HCT116 (cell line): ENCODE data around the gene LTV1. TPM values are rescaled to one million over a fixed set of nuclear protein-coding genes. Genes with fewer than 3 reads are reported as not detected.

Experiments
- ATAC-seq: fragments of 200-7000 bp; cut with Tn5 transposase; 2 replicates; pipeline ENCODE4 v1.9.1; 2020; ENCODE audit warnings: mild to moderate bottlenecking, moderate library complexity
- BruUV-seq: library from RNA; stranded (reverse); fragments of 400-500 nt; replicated peaks from 2 replicates; lab custom pipeline; 2021; lab: Mats Ljungman, UMichigan
- CTCF ChIA-PET: fragments of 300-600 bp; sonication (Branson Sonifier 250); formaldehyde crosslinking; loops from one replicate; lab custom pipeline; 2021; ENCODE audit warnings: antibody characterized with exemption; lab: Charles Lee
- POLR2A ChIA-PET: fragments of 300-600, 350-600 bp; sonication (Branson Sonifier 250); formaldehyde crosslinking; loops from one replicate; lab custom pipeline; 2021; ENCODE audit warnings: antibody characterized with exemption; lab: Charles Lee
- RAD21 ChIA-PET, 2 experiments: fragments of 300-600 bp; sonication (Branson Sonifier 250); formaldehyde crosslinking; loops; one replicate each; lab custom pipeline; 2023; ENCODE audit warnings: low total read pairs in 2 of 2; ENCODE audit not compliant: uncharacterized antibody in 2 of 2, unreplicated experiment in 2 of 2, low non-redundant PET in 1 of 2; lab: Charles Lee
- DNase-seq: peaks from one replicate; pipeline ENCODE4 v3.0.0-alpha.2; 2010; ENCODE audit warnings: low read depth, low spot score
- H2AFZ ChIP-seq: fragments of 200-600 bp; shearing (Covaris generic), sonication (generic); 2 replicates; pipeline ENCODE4 v1.6.1; 2017; ENCODE audit warnings: low read depth, mixed run types, mixed read lengths, antibody characterized with exemption, low read length; ENCODE audit not compliant: poor library complexity, severe bottlenecking
- H3K27ac ChIP-seq: 2 replicates; pipeline ENCODE4 v1.5.1; 2012; ENCODE audit warnings: low read depth, low read length
- H3K27me3 ChIP-seq: fragments of 200-600 bp; sonication (generic); 2 replicates; pipeline ENCODE4 v1.6.1; 2016; ENCODE audit warnings: mixed run types, low read length, mixed read lengths; ENCODE audit not compliant: insufficient read depth
- H3K36me3 ChIP-seq, 2 experiments: fragments of 200-500 bp in 1 of 2; fragments of 200-600 bp in 1 of 2; sonication (Bioruptor generic) in 1 of 2; sonication (generic) in 1 of 2; 2 replicates each; pipeline versions ENCODE4 v1.5.1 to v1.6.1; 2014 to 2016; ENCODE audit warnings: low read length in 2 of 2, inconsistent platforms in 1 of 2, mixed read lengths in 1 of 2, mixed run types in 1 of 2; ENCODE audit not compliant: insufficient read depth in 2 of 2, control insufficient read depth in 1 of 2
- H3K4me1 ChIP-seq, 2 experiments: fragments of 200-600 bp in 1 of 2; sonication (generic) in 1 of 2; 2 replicates each; pipeline versions ENCODE4 v1.5.1 to v1.6.1; 2012 to 2017; ENCODE audit warnings: low read length in 2 of 2, inconsistent platforms in 1 of 2, mild to moderate bottlenecking in 1 of 2, mixed read lengths in 1 of 2, mixed run types in 1 of 2, moderate library complexity in 1 of 2; ENCODE audit not compliant: insufficient read depth in 2 of 2, control insufficient read depth in 1 of 2
- H3K4me2 ChIP-seq: fragments of 200-600 bp; sonication (generic); 2 replicates; pipeline ENCODE4 v1.6.1; 2017; ENCODE audit warnings: mixed run types, low read length, mixed read lengths
- H3K4me3 ChIP-seq, 2 experiments: fragments of 200-600 bp in 1 of 2; sonication (generic) in 1 of 2; replicated peaks in 1 of 2; 2 replicates each; pipeline ENCODE4 v1.5.1; 2011 to 2016; ENCODE audit warnings: low read length in 2 of 2, control low read depth in 1 of 2, low read depth in 1 of 2, mild to moderate bottlenecking in 1 of 2, mixed read lengths in 1 of 2, mixed run types in 1 of 2
- H3K79me2 ChIP-seq: fragments of 200-600 bp; sonication (generic); 2 replicates; pipeline ENCODE4 v1.6.1; 2017; ENCODE audit warnings: mild to moderate bottlenecking, mixed run types, low read length, moderate library complexity, mixed read lengths; ENCODE audit not compliant: insufficient read depth
- H3K9ac ChIP-seq: fragments of 200-600 bp; sonication (generic); 2 replicates; pipeline ENCODE4 v1.6.1; 2016; ENCODE audit warnings: low read length, mixed read lengths
- H3K9me2 ChIP-seq: fragments of 200-600 bp; sonication (generic), shearing (Covaris generic); 2 replicates; pipeline ENCODE4 v1.6.1; 2017; ENCODE audit warnings: mixed run types, mild to moderate bottlenecking, moderate library complexity; ENCODE audit not compliant: insufficient read depth
- H3K9me3 ChIP-seq, 2 experiments: fragments of 200-500 bp in 1 of 2; fragments of 200-600 bp in 1 of 2; sonication (Bioruptor generic) in 1 of 2; sonication (generic) in 1 of 2; 2 replicates each; pipeline ENCODE4 v1.6.1; 2014 to 2017; ENCODE audit warnings: low read length in 2 of 2, mixed read lengths in 2 of 2, inconsistent platforms in 1 of 2, low read depth in 1 of 2, mild to moderate bottlenecking in 1 of 2, mixed run types in 1 of 2, moderate library complexity in 1 of 2; ENCODE audit not compliant: control insufficient read depth in 1 of 2, insufficient read depth in 1 of 2
- H4K20me1 ChIP-seq: fragments of 200-600 bp; sonication (generic), shearing (Covaris generic); 2 replicates; pipeline ENCODE4 v1.6.1; 2017; ENCODE audit warnings: mixed run types, mild to moderate bottlenecking, moderate library complexity; ENCODE audit not compliant: insufficient read depth
- EGR1 ChIP-seq: IDR thresholded peaks from 2 replicates; pipeline ENCODE4 v1.6.1; 2012; ENCODE audit warnings: low read depth
- ELF1 ChIP-seq: IDR thresholded peaks from 2 replicates; pipeline ENCODE4 v1.6.1; 2012; ENCODE audit warnings: low read depth, borderline replicate concordance
- EZH2phosphoT487 ChIP-seq: fragments of 200-600 bp; IDR thresholded peaks from 2 replicates; pipeline ENCODE4 v1.6.1; 2018; ENCODE audit warnings: antibody characterized with exemption, borderline replicate concordance
- FOSL1 ChIP-seq: IDR thresholded peaks from 2 replicates; pipeline ENCODE4 v1.6.1; 2012; ENCODE audit warnings: low read depth
- JUND ChIP-seq: IDR thresholded peaks from 2 replicates; pipeline ENCODE4 v1.6.1; 2012
- POLR2A ChIP-seq: IDR thresholded peaks from 2 replicates; pipeline ENCODE4 v1.7.0; 2011; ENCODE audit warnings: borderline replicate concordance; ENCODE audit not compliant: insufficient read depth, insufficient read length; ENCODE audit errors: extremely low read depth
- POLR2AphosphoS5 ChIP-seq: IDR thresholded peaks from 2 replicates; pipeline ENCODE4 v1.6.1; 2011; ENCODE audit warnings: mild to moderate bottlenecking, low read depth, low read length, moderate library complexity
- RAD21 ChIP-seq: IDR thresholded peaks from 2 replicates; pipeline ENCODE4 v1.6.1; 2012; ENCODE audit warnings: low read depth, mild to moderate bottlenecking
- SP1 ChIP-seq: IDR thresholded peaks from 2 replicates; pipeline ENCODE4 v1.6.1; 2012; ENCODE audit warnings: low read depth
- SRF ChIP-seq: IDR thresholded peaks from 2 replicates; pipeline ENCODE4 v1.6.1; 2012; ENCODE audit warnings: low read depth
- TCF7L2 ChIP-seq: IDR thresholded peaks from 2 replicates; pipeline ENCODE4 v1.7.0; 2011; ENCODE audit warnings: borderline replicate concordance, inconsistent platforms; ENCODE audit not compliant: insufficient read depth, insufficient read length; ENCODE audit errors: extremely low read depth
- YY1 ChIP-seq: IDR thresholded peaks from 2 replicates; pipeline ENCODE4 v1.6.1; 2011; ENCODE audit warnings: low read length, low read depth, moderate library complexity, mild to moderate bottlenecking; ENCODE audit not compliant: insufficient replicate concordance; ENCODE audit errors: extremely low read depth
- ZFX ChIP-seq: fragments of 450-650 bp; IDR thresholded peaks from 2 replicates; pipeline ENCODE4 v1.6.1; 2017
- ZNF274 ChIP-seq: fragments of 200-500 bp; sonication (Bioruptor generic); IDR thresholded peaks from 2 replicates; pipeline ENCODE4 v1.6.1; 2014; ENCODE audit warnings: mild to moderate bottlenecking, low read depth, low read length, inconsistent platforms
- intact Hi-C: fragments of 100-400 bp; cut with micrococcal nuclease; formaldehyde crosslinking; loops from 2 replicates; pipeline ENCODE4 v1.10.0; 2022
- total RNA-seq: library from RNA; stranded (reverse); gene quantifications from one replicate; pipeline ENCODE4 v1.2.1, GENCODE V29; 2021; ENCODE audit not compliant: unreplicated experiment
- TF ChIP-seq, protein P1 (sequence below): IDR thresholded peaks from 2 replicates; pipeline ENCODE4 v1.6.1; 2012
- TF ChIP-seq, protein P2 (sequence below): IDR thresholded peaks from 2 replicates; pipeline ENCODE4 v1.6.1; 2011; ENCODE audit warnings: mild to moderate bottlenecking, low read length, moderate library complexity; ENCODE audit not compliant: insufficient replicate concordance; ENCODE audit errors: extremely low read depth
- TF ChIP-seq, protein P3 (sequence below): IDR thresholded peaks from 2 replicates; pipeline ENCODE4 v1.6.1; 2012
- TF ChIP-seq, protein P4 (sequence below): IDR thresholded peaks from 2 replicates; pipeline ENCODE4 v1.6.1; 2012; ENCODE audit warnings: low read depth
- TF ChIP-seq, protein P5 (sequence below), 3 experiments: fragments of 200-600 bp in 1 of 3; sonication (generic) in 1 of 3; IDR thresholded peaks in 2 of 3; conservative IDR thresholded peaks in 1 of 3; 2 replicates each; pipeline ENCODE4 v1.5.1; 2012 to 2017; ENCODE audit warnings: low read depth in 2 of 3, low read length in 2 of 3, antibody characterized with exemption in 1 of 3, borderline replicate concordance in 1 of 3, control low read depth in 1 of 3, mild to moderate bottlenecking in 1 of 3, mixed read lengths in 1 of 3, mixed run types in 1 of 3, moderate library complexity in 1 of 3; ENCODE audit not compliant: insufficient read depth in 1 of 3

The LTV1 gene
- total RNA-seq, 1 experiment from 2014 or later, result 40.3 TPM

DNA sequence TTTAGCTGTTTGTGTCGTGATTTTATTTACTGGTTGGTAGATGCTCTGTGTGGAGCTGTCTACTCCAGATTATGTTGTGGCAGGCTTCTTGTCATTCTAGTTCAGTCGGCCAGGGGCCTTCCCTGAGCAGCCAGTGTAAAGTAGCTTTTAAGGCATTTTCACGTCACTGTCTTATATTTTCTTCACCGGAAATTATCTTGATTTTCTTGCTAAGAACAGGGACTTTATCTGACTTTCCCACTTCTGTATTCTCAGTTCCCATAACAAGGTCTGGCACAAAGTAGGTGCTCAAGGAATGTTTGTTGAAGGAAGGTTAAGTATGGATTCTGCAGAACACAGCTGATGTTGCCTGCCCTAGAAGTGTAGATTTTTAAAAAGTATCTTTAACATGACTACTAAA, 868 bp downstream of the LTV1 start (continued):
- no peak for TF ChIP-seq POLR2A
- TF ChIP-seq ELF1, result no peak
- no peak for TF ChIP-seq ZFX
- TF ChIP-seq, all 23 proteins: peak for 0

DNA sequence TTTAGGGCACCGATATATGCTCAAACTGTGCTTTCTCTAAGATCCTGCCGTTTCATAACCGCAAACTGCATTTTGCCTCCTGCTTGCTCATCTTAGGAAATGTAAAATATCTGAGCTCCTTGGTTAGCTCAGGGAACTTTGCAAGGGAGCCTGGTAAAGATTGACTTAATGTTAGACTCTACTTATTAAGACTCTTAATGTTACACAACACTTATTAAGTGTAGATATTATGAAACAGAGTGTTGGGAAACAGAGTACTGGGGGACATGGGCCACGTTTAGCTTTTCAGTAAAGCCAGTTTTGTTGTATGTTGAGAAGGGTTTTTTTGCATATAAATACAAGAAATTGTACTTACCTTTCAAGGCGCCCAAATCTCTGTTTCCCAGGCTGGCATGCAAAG, 1.9 kb downstream of the LTV1 start:
- Histone ChIP-seq H3K36me3 (peaks cover 44 to 53% of the 10 kb centered on the region in 2 experiments), H3K4me1 (peaks cover 4 to 11% of the 10 kb centered on the region in 2 experiments; a peak in 3 of 4 replicates), H3K27me3 (no peaks in the 10 kb centered on the region), H3K4me3 (no peak overlapping the region), H3K9me3 (no peaks in the 10 kb centered on the region), H3K4me2 (peak overlapping the region; percentile 80; the same call in 1 of the 2 replicates), H4K20me1 (no peaks in the 10 kb centered on the region; the same call in 1 of the 2 replicates), H3K27ac (no peak overlapping the region), H3K9me2 (no peaks in the 10 kb centered on the region), H2AFZ (no peak overlapping the region), H3K9ac (no peak overlapping the region), H3K79me2 (peaks cover 70% of the 10 kb centered on the region)
- BruUV-seq, result no TSS peak
- ChIA-PET POLR2A (no interaction called here), CTCF (no interaction called here), RAD21 (no interaction called here)
- ATAC-seq, result no peak
- DNase-seq, result no peak
- intact Hi-C loops, result no loop called here
- TF ChIP-seq EZH2phosphoT487, result no peak
- TF ChIP-seq, protein P1, sequence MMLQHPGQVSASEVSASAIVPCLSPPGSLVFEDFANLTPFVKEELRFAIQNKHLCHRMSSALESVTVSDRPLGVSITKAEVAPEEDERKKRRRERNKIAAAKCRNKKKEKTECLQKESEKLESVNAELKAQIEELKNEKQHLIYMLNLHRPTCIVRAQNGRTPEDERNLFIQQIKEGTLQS, result no peak
- TF ChIP-seq, protein P2, sequence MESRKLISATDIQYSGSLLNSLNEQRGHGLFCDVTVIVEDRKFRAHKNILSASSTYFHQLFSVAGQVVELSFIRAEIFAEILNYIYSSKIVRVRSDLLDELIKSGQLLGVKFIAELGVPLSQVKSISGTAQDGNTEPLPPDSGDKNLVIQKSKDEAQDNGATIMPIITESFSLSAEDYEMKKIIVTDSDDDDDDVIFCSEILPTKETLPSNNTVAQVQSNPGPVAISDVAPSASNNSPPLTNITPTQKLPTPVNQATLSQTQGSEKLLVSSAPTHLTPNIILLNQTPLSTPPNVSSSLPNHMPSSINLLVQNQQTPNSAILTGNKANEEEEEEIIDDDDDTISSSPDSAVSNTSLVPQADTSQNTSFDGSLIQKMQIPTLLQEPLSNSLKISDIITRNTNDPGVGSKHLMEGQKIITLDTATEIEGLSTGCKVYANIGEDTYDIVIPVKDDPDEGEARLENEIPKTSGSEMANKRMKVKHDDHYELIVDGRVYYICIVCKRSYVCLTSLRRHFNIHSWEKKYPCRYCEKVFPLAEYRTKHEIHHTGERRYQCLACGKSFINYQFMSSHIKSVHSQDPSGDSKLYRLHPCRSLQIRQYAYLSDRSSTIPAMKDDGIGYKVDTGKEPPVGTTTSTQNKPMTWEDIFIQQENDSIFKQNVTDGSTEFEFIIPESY, result no peak
- TF ChIP-seq EGR1, result no peak
- no peak for TF ChIP-seq SP1
- no peak for TF ChIP-seq FOSL1
- TF ChIP-seq RAD21, result no peak
- TF ChIP-seq, protein P3, sequence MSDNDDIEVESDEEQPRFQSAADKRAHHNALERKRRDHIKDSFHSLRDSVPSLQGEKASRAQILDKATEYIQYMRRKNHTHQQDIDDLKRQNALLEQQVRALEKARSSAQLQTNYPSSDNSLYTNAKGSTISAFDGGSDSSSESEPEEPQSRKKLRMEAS, result no peak
- no peak for TF ChIP-seq POLR2AphosphoS5
- no peak for TF ChIP-seq SRF
- TF ChIP-seq, protein P4, sequence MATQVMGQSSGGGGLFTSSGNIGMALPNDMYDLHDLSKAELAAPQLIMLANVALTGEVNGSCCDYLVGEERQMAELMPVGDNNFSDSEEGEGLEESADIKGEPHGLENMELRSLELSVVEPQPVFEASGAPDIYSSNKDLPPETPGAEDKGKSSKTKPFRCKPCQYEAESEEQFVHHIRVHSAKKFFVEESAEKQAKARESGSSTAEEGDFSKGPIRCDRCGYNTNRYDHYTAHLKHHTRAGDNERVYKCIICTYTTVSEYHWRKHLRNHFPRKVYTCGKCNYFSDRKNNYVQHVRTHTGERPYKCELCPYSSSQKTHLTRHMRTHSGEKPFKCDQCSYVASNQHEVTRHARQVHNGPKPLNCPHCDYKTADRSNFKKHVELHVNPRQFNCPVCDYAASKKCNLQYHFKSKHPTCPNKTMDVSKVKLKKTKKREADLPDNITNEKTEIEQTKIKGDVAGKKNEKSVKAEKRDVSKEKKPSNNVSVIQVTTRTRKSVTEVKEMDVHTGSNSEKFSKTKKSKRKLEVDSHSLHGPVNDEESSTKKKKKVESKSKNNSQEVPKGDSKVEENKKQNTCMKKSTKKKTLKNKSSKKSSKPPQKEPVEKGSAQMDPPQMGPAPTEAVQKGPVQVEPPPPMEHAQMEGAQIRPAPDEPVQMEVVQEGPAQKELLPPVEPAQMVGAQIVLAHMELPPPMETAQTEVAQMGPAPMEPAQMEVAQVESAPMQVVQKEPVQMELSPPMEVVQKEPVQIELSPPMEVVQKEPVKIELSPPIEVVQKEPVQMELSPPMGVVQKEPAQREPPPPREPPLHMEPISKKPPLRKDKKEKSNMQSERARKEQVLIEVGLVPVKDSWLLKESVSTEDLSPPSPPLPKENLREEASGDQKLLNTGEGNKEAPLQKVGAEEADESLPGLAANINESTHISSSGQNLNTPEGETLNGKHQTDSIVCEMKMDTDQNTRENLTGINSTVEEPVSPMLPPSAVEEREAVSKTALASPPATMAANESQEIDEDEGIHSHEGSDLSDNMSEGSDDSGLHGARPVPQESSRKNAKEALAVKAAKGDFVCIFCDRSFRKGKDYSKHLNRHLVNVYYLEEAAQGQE, result no peak
- no peak for TF ChIP-seq ZFX
- TF ChIP-seq JUND, result no peak
- no peak for TF ChIP-seq YY1
- no peak for TF ChIP-seq ZNF274
- TF ChIP-seq, protein P5, sequence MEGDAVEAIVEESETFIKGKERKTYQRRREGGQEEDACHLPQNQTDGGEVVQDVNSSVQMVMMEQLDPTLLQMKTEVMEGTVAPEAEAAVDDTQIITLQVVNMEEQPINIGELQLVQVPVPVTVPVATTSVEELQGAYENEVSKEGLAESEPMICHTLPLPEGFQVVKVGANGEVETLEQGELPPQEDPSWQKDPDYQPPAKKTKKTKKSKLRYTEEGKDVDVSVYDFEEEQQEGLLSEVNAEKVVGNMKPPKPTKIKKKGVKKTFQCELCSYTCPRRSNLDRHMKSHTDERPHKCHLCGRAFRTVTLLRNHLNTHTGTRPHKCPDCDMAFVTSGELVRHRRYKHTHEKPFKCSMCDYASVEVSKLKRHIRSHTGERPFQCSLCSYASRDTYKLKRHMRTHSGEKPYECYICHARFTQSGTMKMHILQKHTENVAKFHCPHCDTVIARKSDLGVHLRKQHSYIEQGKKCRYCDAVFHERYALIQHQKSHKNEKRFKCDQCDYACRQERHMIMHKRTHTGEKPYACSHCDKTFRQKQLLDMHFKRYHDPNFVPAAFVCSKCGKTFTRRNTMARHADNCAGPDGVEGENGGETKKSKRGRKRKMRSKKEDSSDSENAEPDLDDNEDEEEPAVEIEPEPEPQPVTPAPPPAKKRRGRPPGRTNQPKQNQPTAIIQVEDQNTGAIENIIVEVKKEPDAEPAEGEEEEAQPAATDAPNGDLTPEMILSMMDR (IDR thresholded peaks at IDR 0.05 in 2 of 3, conservative IDR thresholded peaks at IDR 0.05 in 1 of 3; ENCODE audit: borderline replicate concordance in 1 of 3, insufficient read depth in 1 of 3, low read depth in 2 of 3, low read length in 2 of 3), result no peak
- no peak for TF ChIP-seq TCF7L2
